PC-9 (cell line): ENCODE measurements around the gene DLD. TPM values are rescaled to one million over a fixed set of nuclear protein-coding genes. Genes with fewer than 3 reads are reported as not detected.

Source experiments
- BruUV-seq: library from RNA; stranded (reverse); fragments of 400-500 nt; replicated peaks from 2 replicates; lab custom pipeline; 2021; lab: Mats Ljungman, UMichigan
- CTCF ChIA-PET: fragments of 300-600 bp; sonication (Branson Sonifier 250); formaldehyde crosslinking; loops from one replicate; lab custom pipeline; 2022; ENCODE audit warnings: antibody characterized with exemption; lab: Charles Lee
- POLR2A ChIA-PET: fragments of 300-600 bp; sonication (Branson Sonifier 250); formaldehyde crosslinking; loops from one replicate; lab custom pipeline; 2022; ENCODE audit warnings: antibody characterized with exemption; ENCODE audit not compliant: unreplicated experiment; lab: Charles Lee
- DNase-seq, 2 experiments: peaks; one replicate each; pipeline versions ENCODE4 v3.0.0 to v3.0.0-alpha.2; 2015 to 2022; ENCODE audit warnings: mixed read lengths in 1 of 2
- H2AFZ ChIP-seq: fragments of 200-600 bp; sonication (generic); 2 replicates; pipeline ENCODE4 v1.8.1; 2017; ENCODE audit warnings: antibody characterized with exemption
- H3F3A ChIP-seq: fragments of 200-600 bp; sonication (generic); 2 replicates; pipeline ENCODE4 v1.8.1; 2017; ENCODE audit warnings: antibody characterized with exemption, mild to moderate bottlenecking, low read depth; ENCODE audit not compliant: insufficient read depth
- H3K27ac ChIP-seq: fragments of 200-600 bp; sonication (generic); 2 replicates; pipeline ENCODE4 v1.6.1; 2016; ENCODE audit warnings: mixed run types
- H3K27me3 ChIP-seq: fragments of 200-600 bp; sonication (generic); 2 replicates; pipeline ENCODE4 v1.6.1; 2016; ENCODE audit warnings: low read depth, mixed run types; ENCODE audit not compliant: insufficient read depth
- H3K36me3 ChIP-seq: fragments of 200-600 bp; sonication (generic); 2 replicates; pipeline ENCODE4 v1.6.1; 2016; ENCODE audit warnings: low read depth, mixed run types
- H3K4me1 ChIP-seq: fragments of 200-600 bp; sonication (generic); replicated peaks from 2 replicates; pipeline ENCODE4 v1.6.1; 2016; ENCODE audit warnings: mixed run types; ENCODE audit not compliant: insufficient read depth
- H3K4me2 ChIP-seq: fragments of 200-600 bp; sonication (generic); 2 replicates; pipeline ENCODE4 v1.6.1; 2017; ENCODE audit warnings: mixed run types
- H3K4me3 ChIP-seq: fragments of 200-600 bp; sonication (generic); 2 replicates; pipeline ENCODE4 v1.6.1; 2016; ENCODE audit warnings: mixed run types
- H3K79me2 ChIP-seq: fragments of 200-600 bp; sonication (generic); 2 replicates; pipeline ENCODE4 v1.6.1; 2017; ENCODE audit warnings: low read depth, mixed run types
- H3K9me2 ChIP-seq: fragments of 200-600 bp; sonication (generic); 2 replicates; pipeline ENCODE4 v1.8.1; 2017; ENCODE audit warnings: mild to moderate bottlenecking; ENCODE audit not compliant: insufficient read depth
- H3K9me3 ChIP-seq: fragments of 200-600 bp; sonication (generic); 2 replicates; pipeline ENCODE4 v1.8.1; 2016; ENCODE audit warnings: low read depth; ENCODE audit not compliant: insufficient read depth
- H4K20me1 ChIP-seq: fragments of 200-600 bp; sonication (generic); 2 replicates; pipeline ENCODE4 v1.8.1; 2017; ENCODE audit not compliant: insufficient read depth
- EZH2 ChIP-seq: fragments of 200-600 bp; sonication (generic); IDR thresholded peaks from 2 replicates; pipeline ENCODE4 v1.8.0; 2017; ENCODE audit warnings: antibody characterized with exemption, low read depth
- intact Hi-C: fragments of 100-400 bp; cut with micrococcal nuclease; formaldehyde crosslinking; loops from one replicate; pipeline ENCODE4 v1.10.0; 2022; ENCODE audit not compliant: unreplicated experiment
- total RNA-seq: library from RNA; stranded (reverse); gene quantifications from 2 replicates; pipeline ENCODE4 v1.2.3, GENCODE V29; 2021
- TF ChIP-seq, protein P1 (sequence below): fragments of 200-600 bp; sonication (generic); conservative IDR thresholded peaks from 2 replicates; pipeline ENCODE4 v1.6.1; 2017; ENCODE audit warnings: mixed run types, antibody characterized with exemption, mild to moderate bottlenecking, moderate library complexity

The DLD gene
- total RNA-seq, 1 experiment from 2014 or later = 157 TPM

DNA sequence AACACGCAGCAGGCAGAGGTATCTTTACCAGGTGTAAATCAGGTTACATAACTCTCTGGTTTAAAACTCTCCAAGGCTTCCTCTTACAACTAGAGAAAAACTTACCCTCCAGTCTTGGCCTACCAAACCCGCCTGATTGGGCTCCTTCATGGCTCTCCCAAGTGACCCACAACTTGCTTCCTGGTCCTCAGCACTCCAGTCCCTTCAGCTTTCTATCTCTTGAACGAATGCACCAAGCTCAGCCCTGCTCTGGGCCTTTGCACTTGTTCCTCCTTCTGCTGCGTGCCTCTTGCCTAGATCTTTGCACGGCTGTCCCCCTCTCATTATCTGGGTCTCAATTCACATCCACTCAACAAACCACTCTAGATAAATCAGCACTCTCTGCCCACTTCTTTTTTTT lies 32.7 kb upstream of the DLD start:
- TF ChIP-seq, protein P1, sequence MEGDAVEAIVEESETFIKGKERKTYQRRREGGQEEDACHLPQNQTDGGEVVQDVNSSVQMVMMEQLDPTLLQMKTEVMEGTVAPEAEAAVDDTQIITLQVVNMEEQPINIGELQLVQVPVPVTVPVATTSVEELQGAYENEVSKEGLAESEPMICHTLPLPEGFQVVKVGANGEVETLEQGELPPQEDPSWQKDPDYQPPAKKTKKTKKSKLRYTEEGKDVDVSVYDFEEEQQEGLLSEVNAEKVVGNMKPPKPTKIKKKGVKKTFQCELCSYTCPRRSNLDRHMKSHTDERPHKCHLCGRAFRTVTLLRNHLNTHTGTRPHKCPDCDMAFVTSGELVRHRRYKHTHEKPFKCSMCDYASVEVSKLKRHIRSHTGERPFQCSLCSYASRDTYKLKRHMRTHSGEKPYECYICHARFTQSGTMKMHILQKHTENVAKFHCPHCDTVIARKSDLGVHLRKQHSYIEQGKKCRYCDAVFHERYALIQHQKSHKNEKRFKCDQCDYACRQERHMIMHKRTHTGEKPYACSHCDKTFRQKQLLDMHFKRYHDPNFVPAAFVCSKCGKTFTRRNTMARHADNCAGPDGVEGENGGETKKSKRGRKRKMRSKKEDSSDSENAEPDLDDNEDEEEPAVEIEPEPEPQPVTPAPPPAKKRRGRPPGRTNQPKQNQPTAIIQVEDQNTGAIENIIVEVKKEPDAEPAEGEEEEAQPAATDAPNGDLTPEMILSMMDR = no peak
- no peak for TF ChIP-seq EZH2

GRCh38 chr7:107860279-107860961 lies 30.6 kb upstream of the DLD start:
- BruUV-seq = no TSS peak
- CTCF ChIA-PET = interaction anchor here (0.6 kb wide), 1 partner anchor 8 kb away, joined by 6 read pairs; no protein-coding TSS in a partner anchor
- H3K79me2 ChIP-seq = no peaks in the 10 kb centered on the region

More for the DNA sequence above, 32.7 kb upstream of the DLD start:
- H3K4me1 ChIP-seq = no peaks in the 10 kb centered on the region
- no TSS peak for BruUV-seq
- intact Hi-C loops = no loop called here
- no peaks in the 10 kb centered on the region for H3K79me2 ChIP-seq
- ChIA-PET POLR2A (no interaction called here), CTCF (interaction anchor here (0.6 kb wide), 1 partner anchor 17 kb away, joined by 9 read pairs; no protein-coding TSS in a partner anchor)
- H3K4me3 ChIP-seq = no peak overlapping the region
- no peaks in the 10 kb centered on the region for H3K27me3 ChIP-seq
- no peak overlapping the region for H2AFZ ChIP-seq
- H3K9me2 ChIP-seq = no peaks in the 10 kb centered on the region
- DNase-seq = no peak
- H3K9me3 ChIP-seq = no peaks in the 10 kb centered on the region
- no peak overlapping the region for H3K27ac ChIP-seq
- H3K36me3 ChIP-seq = no peaks in the 10 kb centered on the region
- H3K4me2 ChIP-seq = no peak overlapping the region
- no peaks in the 10 kb centered on the region for H4K20me1 ChIP-seq
- no peaks in the 10 kb centered on the region for H3F3A ChIP-seq

DNA sequence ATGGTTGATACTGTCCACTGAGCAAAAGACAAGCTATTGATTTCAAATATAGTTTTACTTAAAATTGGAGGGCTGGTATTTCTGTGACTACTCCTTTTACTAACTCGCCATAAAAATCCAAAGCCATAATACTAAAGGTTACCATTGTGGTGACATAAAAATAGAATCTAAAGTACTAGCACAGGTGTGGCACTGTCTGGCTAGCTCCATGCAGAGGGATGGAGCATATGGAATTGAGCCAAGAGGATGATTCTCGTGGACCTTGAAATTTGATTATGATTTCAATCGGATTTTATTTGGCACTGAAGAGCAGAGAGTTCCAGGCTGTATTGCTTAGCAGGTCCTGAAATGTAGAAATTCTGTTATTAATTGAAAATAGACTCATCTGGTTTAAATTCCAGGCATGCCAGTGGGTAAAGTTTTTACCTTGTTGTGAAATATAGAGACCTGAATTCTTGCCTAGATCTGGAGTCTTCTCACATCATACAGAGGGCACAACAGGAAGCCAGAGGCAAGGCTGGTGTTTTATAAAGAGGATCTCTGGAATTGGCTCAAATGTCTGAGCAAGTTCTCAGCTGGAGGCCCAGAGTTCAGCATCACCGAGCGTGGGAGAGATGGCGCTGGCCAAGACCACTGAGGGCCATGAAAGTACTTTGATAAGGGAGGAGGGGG lies 29.9 kb upstream of the DLD start:
- BruUV-seq = no TSS peak
- Histone ChIP-seq H3K9me2 (no peaks in the 10 kb centered on the region), H4K20me1 (no peaks in the 10 kb centered on the region), H3K9me3 (no peaks in the 10 kb centered on the region), H3K4me1 (no peaks in the 10 kb centered on the region), H3K79me2 (no peaks in the 10 kb centered on the region), H3F3A (no peaks in the 10 kb centered on the region), H3K36me3 (no peaks in the 10 kb centered on the region), H3K27ac (no peak overlapping the region), H2AFZ (no peak overlapping the region), H3K4me2 (no peak overlapping the region), H3K4me3 (no peak overlapping the region), H3K27me3 (no peaks in the 10 kb centered on the region)
- no peak for TF ChIP-seq EZH2
- TF ChIP-seq, protein P1 = no peak
- DNase-seq = peak in 1 of 2 experiments; percentile 38
- ChIA-PET POLR2A (no interaction called here), CTCF (interaction anchor here (0.6 kb wide), 1 partner anchor 8 kb away, joined by 6 read pairs; no protein-coding TSS in a partner anchor)
- intact Hi-C loops = no loop called here

More at GRCh38 chr7:107860279-107860961, 30.6 kb upstream of the DLD start:
- POLR2A ChIA-PET = no interaction called here
- DNase-seq = no peak
- intact Hi-C loops = no loop called here
- Histone ChIP-seq H3K36me3 (no peaks in the 10 kb centered on the region), H2AFZ (no peak overlapping the region), H3F3A (no peaks in the 10 kb centered on the region), H3K9me3 (no peaks in the 10 kb centered on the region), H3K9me2 (no peaks in the 10 kb centered on the region), H3K4me3 (no peak overlapping the region), H3K27ac (no peak overlapping the region), H4K20me1 (no peaks in the 10 kb centered on the region), H3K4me2 (no peak overlapping the region), H3K4me1 (no peaks in the 10 kb centered on the region), H3K27me3 (no peaks in the 10 kb centered on the region)
- TF ChIP-seq, protein P1 = no peak
- TF ChIP-seq EZH2 = no peak
